Measurements from ENCODE around the gene NT5C3B.

GRCh38 chr17:41818024-41818423 lies 18.0 kb downstream of the NT5C3B start:
- TF ChIP-seq CTCF (IDR thresholded peaks at IDR 0.05) = no peak
- no peak for TF ChIP-seq POLR2A (IDR thresholded peaks at IDR 0.05)

All from lower leg skin (tissue), 3 donors.